ENCODE results near the gene NAA80.

DNA sequence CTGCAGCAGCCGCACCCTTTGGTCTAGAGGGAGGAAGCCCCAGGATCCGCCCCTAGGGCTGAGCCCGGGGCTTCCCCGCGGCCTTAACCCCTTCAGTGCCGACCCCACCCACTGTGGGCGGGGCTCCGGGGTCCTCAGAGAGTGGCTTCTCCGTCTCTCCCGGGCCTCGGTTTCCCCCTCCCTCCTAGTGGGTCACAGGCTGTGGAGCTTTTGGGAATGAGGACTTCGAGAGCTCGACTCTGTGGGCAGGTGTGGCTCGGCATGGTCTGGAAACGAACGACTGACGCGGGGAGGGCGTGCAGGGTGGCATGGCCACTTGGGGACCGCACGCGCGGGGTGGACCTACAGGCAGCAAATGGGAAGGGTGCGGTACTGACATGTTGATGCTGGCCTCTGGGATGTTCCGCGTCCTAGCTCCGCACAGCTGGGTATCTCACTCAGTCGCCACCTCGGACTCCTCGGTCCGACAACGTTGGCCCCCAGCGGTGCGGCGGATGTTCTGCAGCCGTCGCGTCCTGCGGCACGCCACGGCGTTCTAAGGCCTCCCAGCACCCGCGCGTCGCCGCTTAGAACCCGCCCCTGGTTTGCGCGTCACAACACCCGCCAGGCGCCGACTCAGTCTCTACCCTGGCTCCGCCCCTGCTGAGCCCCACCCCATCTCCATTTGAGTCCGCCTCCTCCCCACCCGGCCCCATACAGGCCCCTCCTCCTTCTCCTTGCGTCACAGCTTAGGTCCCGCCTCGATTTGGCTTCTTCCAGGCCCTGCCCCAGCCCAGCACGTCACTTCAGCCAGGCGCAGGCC is at the start of gene NAA80, which contains the start of gene HYAL3:
- TF ChIP-seq, protein P1, sequence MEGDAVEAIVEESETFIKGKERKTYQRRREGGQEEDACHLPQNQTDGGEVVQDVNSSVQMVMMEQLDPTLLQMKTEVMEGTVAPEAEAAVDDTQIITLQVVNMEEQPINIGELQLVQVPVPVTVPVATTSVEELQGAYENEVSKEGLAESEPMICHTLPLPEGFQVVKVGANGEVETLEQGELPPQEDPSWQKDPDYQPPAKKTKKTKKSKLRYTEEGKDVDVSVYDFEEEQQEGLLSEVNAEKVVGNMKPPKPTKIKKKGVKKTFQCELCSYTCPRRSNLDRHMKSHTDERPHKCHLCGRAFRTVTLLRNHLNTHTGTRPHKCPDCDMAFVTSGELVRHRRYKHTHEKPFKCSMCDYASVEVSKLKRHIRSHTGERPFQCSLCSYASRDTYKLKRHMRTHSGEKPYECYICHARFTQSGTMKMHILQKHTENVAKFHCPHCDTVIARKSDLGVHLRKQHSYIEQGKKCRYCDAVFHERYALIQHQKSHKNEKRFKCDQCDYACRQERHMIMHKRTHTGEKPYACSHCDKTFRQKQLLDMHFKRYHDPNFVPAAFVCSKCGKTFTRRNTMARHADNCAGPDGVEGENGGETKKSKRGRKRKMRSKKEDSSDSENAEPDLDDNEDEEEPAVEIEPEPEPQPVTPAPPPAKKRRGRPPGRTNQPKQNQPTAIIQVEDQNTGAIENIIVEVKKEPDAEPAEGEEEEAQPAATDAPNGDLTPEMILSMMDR (conservative IDR thresholded peaks at IDR 0.05; ENCODE audit: low read length) = peak; percentile 48
- TF ChIP-seq EZH2phosphoT487 (IDR thresholded peaks at IDR 0.05; ENCODE audit: borderline replicate concordance) = no peak

Measured in Loucy (cell line).